ENCODE measurements around the gene KIF16B. TPM values are rescaled to one million over a fixed set of nuclear protein-coding genes. Genes with fewer than 3 reads are reported as not detected.

Gene KIF16B
- total and polyA plus RNA-seq, 2 of the 8 experiments (the other 6 are each of a cell fraction or from before 2014, with no cell fraction given) = 3.0 to 9.2 TPM

DNA sequence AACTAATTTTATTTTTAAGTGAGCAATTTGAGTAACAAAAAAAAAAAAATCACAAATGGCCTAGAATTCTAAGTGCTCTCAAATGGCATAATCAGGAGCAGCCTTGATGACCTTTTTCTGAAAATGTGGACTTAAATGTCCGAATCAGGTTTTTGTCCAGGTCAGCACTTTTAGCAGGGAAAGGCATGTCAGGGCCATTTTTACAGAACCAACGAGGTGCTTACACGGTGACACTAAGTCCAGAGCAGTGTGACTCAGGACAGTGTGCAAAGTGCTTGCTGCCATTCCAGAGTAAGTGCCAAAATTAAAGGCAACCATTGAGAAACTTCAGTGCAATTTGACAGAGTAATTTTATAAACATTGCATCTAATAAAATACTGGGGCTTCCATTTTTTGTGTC is 127.8 kb downstream of the KIF16B start:
- Histone ChIP-seq H3K36me3 (ENCODE audit: control insufficient read depth in 2 of 4, insufficient read depth in 4 of 4, low read length in 3 of 4) (no peaks in the 10 kb centered on the region), H2AK5ac (ENCODE audit: low read depth, low read length) (no peak overlapping the region), H3K27me3 (replicated peaks in 1 of 4; ENCODE audit: control insufficient read depth in 3 of 4, extremely low read depth in 1 of 4, insufficient read depth in 3 of 4, low read length in 3 of 4) (no peaks in the 10 kb centered on the region), H3K23ac (ENCODE audit: insufficient read length) (no peak overlapping the region), H2BK5ac (ENCODE audit: low read depth, low read length) (no peak overlapping the region), H2BK15ac (ENCODE audit: low read length) (no peak overlapping the region), H2BK20ac (ENCODE audit: low read length) (no peak overlapping the region), H3K4ac (replicated peaks; ENCODE audit: insufficient read length, low read depth, low read length) (no peak overlapping the region), H3K23me2 (ENCODE audit: low read depth, low read length) (no peaks in the 10 kb centered on the region), H2BK120ac (replicated peaks; ENCODE audit: low read depth, low read length) (no peak overlapping the region), H3K9me3 (ENCODE audit: insufficient read depth in 2 of 2, low read depth in 1 of 2, low read length in 1 of 2) (no peaks in the 10 kb centered on the region), H2BK12ac (ENCODE audit: low read depth, low read length) (no peak overlapping the region), H3K4me2 (ENCODE audit: insufficient read depth in 1 of 2, low read depth in 2 of 2, low read length in 2 of 2) (no peak overlapping the region), H3K27ac (ENCODE audit: low read depth, low read length) (no peak overlapping the region), H3K14ac (ENCODE audit: insufficient read length) (no peak overlapping the region), H3K4me3 (ENCODE audit: extremely low read depth in 1 of 4, insufficient read depth in 2 of 4, low read depth in 3 of 4, low read length in 4 of 4) (no peak overlapping the region), H2AFZ (ENCODE audit: low read length) (no peak overlapping the region), H3K79me2 (ENCODE audit: control insufficient read depth in 1 of 2, insufficient read depth in 2 of 2, low read length in 2 of 2) (no peaks in the 10 kb centered on the region), H3K56ac (replicated peaks; ENCODE audit: insufficient read length, low read depth, low read length) (no peak overlapping the region), H3K18ac (ENCODE audit: extremely low read depth, low read length) (no peak overlapping the region), H3K79me1 (ENCODE audit: low read depth, low read length) (no peaks in the 10 kb centered on the region; the same call in 1 of the 2 replicates), H4K91ac (replicated peaks; ENCODE audit: insufficient read length, low read length) (no peak overlapping the region), H4K20me1 (replicated peaks in 1 of 2; ENCODE audit: control insufficient read depth in 1 of 2, insufficient read depth in 2 of 2, low read length in 2 of 2) (no peaks in the 10 kb centered on the region), H3K4me1 (replicated peaks in 1 of 4; ENCODE audit: control insufficient read depth in 3 of 4, insufficient read depth in 4 of 4, low read length in 3 of 4) (no peaks in the 10 kb centered on the region; a peak in 1 of 7 replicates), H3K9ac (replicated peaks in 1 of 4; ENCODE audit: extremely low read depth in 1 of 4, low read depth in 3 of 4, low read length in 3 of 4) (no peak overlapping the region), H4K5ac (ENCODE audit: insufficient read length, low read depth, low read length) (no peak overlapping the region), H4K8ac (ENCODE audit: extremely low read depth, insufficient read depth, low read length) (no peak overlapping the region)
- no peak for DNase-seq (ENCODE audit: low read depth in 1 of 2, low spot score in 2 of 2)
- ChIA-PET CTCF (ENCODE audit: partially characterized antibody) (no interaction called here), POLR2A (ENCODE audit: partially characterized antibody) (no interaction called here)
- TF ChIP-seq MAFK (IDR thresholded peaks at IDR 0.05; ENCODE audit: low read depth, low read length) (peak; percentile 72), CTBP2 (IDR thresholded peaks at IDR 0.05; ENCODE audit: borderline replicate concordance, insufficient read depth, insufficient read length, low read length) (no peak), SIN3A (conservative IDR thresholded peaks at IDR 0.05 in 1 of 2, IDR thresholded peaks at IDR 0.05 in 1 of 2; ENCODE audit: low read depth in 1 of 2, low read length in 2 of 2) (no peak)
- WGBS, 2 experiments (ENCODE audit: extremely low coverage in 1 of 2, insufficient coverage in 1 of 2, insufficient read length in 1 of 2, insufficient replicate concordance in 2 of 2, low coverage in 1 of 2, low lambda C conversion rate in 2 of 2, missing lambda C conversion rate in 1 of 2) = 91% methylated on average over 3 of the region's 3 CpGs; no CpG with 5 or more reads in 1 of the 2 experiments
- FAIRE-seq = no peak

All from H1 (cell line).